Suprapubic skin (tissue), 4 donors: Measurements from ENCODE around the gene CSF1.

Source experiments
- POLR2A ChIP-seq, 2 donors: fragments of 450-650 bp; IDR thresholded peaks; one replicate each; pipeline ENCODE4 v1.6.1; 2017; ENCODE audit warnings: antibody characterized with exemption in 2 of 2, mild to moderate bottlenecking in 2 of 2, moderate library complexity in 2 of 2
- POLR2AphosphoS5 ChIP-seq, 3 donors: sonication (generic); formaldehyde crosslinking; IDR thresholded peaks; one replicate each; pipeline ENCODE4 v1.6.1; 2017; ENCODE audit warnings: antibody characterized with exemption in 3 of 3
- TF ChIP-seq, protein P1 (sequence below), 2 donors: fragments of 200-600 bp in 1 of 2; fragments of 450-650 bp in 1 of 2; sonication (generic) in 1 of 2; IDR thresholded peaks; one replicate each; pipeline ENCODE4 v1.5.1; 2016 to 2019; ENCODE audit warnings: antibody characterized with exemption in 2 of 2, mild to moderate bottlenecking in 1 of 2, moderate library complexity in 1 of 2

DNA sequence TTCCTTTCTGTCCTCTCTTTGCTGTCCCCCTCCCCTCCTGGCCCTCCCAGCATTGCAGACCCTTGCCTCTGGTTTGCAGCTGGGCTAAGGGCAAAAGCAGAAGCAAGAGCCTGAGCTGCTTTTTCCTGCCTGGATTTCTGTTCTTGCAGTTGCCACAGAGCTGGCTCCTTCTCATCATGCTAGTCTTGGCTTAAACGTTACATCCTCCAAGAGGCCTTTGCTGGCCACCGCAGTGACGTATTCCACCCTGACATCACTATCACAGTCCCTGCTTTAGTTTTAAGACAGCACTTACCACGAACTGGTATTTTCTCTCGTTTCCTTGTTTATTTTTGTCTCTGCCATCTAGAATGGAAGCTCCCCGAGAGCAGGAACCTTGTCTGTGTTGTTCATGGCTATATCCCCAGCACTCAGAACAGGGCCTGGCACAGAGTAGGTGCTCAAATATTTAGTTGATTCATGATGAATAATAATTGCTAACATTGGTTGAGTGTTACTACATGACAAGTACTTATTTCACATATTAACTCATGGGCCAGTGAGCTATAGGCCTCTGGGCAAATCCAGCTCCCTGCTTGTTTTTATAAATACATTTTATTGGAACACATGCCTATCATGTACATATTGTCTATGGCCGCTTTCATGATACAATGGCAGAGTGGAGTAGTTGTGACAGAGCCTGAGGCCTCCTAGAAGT, 13.2 kb upstream of the CSF1 start:
- no peak for TF ChIP-seq POLR2A (IDR thresholded peaks at IDR 0.05)
- TF ChIP-seq, protein P1, sequence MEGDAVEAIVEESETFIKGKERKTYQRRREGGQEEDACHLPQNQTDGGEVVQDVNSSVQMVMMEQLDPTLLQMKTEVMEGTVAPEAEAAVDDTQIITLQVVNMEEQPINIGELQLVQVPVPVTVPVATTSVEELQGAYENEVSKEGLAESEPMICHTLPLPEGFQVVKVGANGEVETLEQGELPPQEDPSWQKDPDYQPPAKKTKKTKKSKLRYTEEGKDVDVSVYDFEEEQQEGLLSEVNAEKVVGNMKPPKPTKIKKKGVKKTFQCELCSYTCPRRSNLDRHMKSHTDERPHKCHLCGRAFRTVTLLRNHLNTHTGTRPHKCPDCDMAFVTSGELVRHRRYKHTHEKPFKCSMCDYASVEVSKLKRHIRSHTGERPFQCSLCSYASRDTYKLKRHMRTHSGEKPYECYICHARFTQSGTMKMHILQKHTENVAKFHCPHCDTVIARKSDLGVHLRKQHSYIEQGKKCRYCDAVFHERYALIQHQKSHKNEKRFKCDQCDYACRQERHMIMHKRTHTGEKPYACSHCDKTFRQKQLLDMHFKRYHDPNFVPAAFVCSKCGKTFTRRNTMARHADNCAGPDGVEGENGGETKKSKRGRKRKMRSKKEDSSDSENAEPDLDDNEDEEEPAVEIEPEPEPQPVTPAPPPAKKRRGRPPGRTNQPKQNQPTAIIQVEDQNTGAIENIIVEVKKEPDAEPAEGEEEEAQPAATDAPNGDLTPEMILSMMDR (IDR thresholded peaks at IDR 0.05), result no peak
- no peak for TF ChIP-seq POLR2AphosphoS5 (IDR thresholded peaks at IDR 0.05)
